K562 (cell line): Measurements from ENCODE around the gene TMEM14C. TPM values are rescaled to one million over a fixed set of nuclear protein-coding genes. Genes with fewer than 3 reads are reported as not detected.

Source experiments
- ATAC-seq: fragments of 200-7000 bp; cut with Tn5 transposase; 3 replicates; pipeline ENCODE4 v1.9.1; 2020; ENCODE audit warnings: moderate library complexity
- BruUV-seq: library from RNA; stranded (reverse); fragments of 400-500 nt; replicated peaks from 2 replicates; lab custom pipeline; 2021; lab: Mats Ljungman, UMichigan
- CTCF ChIA-PET: fragments of 300-600 bp; formaldehyde crosslinking; extraction: SDS; loops from one replicate; lab custom pipeline; 2021; ENCODE audit warnings: low intra/inter-chr PET ratio; lab: Yijun Ruan, JAX
- POLR2A ChIA-PET: fragments of 300-600, 350-650 bp; sonication (Branson Sonifier 250); formaldehyde crosslinking; extraction: SDS; loops from one replicate; lab custom pipeline; 2021; ENCODE audit warnings: antibody characterized with exemption, inconsistent platforms; lab: Yijun Ruan, JAX
- DNase-seq, 4 experiments: peaks; one replicate each; pipeline versions ENCODE4 v3.0.0 to v3.0.0-alpha.2; 2011 to 2018; ENCODE audit warnings: low spot score in 3 of 4, mixed read lengths in 3 of 4; ENCODE audit errors: extremely low read depth in 1 of 4
- FAIRE-seq: peaks from 2 replicates; lab custom pipeline; 2011; peaks lifted over from hg19 to GRCh38; lab: Jason Lieb, UNC
- H2AFZ ChIP-seq: 2 replicates; pipeline ENCODE4 v1.6.0; 2011; ENCODE audit warnings: low read depth, low read length, control low read depth, inconsistent platforms
- H3K27ac ChIP-seq: fragments of 200-600 bp; 3 replicates; pipeline ENCODE4 v1.8.0; 2011; ENCODE audit warnings: low read depth, mild to moderate bottlenecking, control low read depth, inconsistent platforms, low read length, moderate library complexity, mixed read lengths; ENCODE audit errors: extremely low read depth
- H3K27me3 ChIP-seq, 2 experiments: fragments of 300-600 bp in 1 of 2; 2 replicates in 1 of 2; 3 replicates in 1 of 2; pipeline versions ENCODE4 v1.6.0 to v1.8.0; 2011; ENCODE audit warnings: inconsistent platforms in 2 of 2, low read length in 2 of 2, mild to moderate bottlenecking in 1 of 2, mixed read lengths in 1 of 2, moderate library complexity in 1 of 2; ENCODE audit not compliant: control insufficient read depth in 2 of 2, insufficient read depth in 2 of 2
- H3K36me3 ChIP-seq: fragments of 300-600 bp; 3 replicates; pipeline ENCODE4 v1.8.0; 2011; ENCODE audit warnings: mild to moderate bottlenecking, low read length, inconsistent platforms; ENCODE audit not compliant: control insufficient read depth, insufficient read depth
- H3K4me1 ChIP-seq, 2 experiments: fragments of 200-600 bp in 1 of 2; replicated peaks in 1 of 2; 2 replicates in 1 of 2; 3 replicates in 1 of 2; pipeline versions ENCODE4 v1.5.1 to v1.8.0; 2011; ENCODE audit warnings: inconsistent platforms in 2 of 2, low read length in 2 of 2, mild to moderate bottlenecking in 1 of 2, mixed read lengths in 1 of 2, moderate library complexity in 1 of 2; ENCODE audit not compliant: control insufficient read depth in 2 of 2, insufficient read depth in 2 of 2
- H3K4me2 ChIP-seq: 2 replicates; pipeline ENCODE4 v1.6.1; 2011; ENCODE audit warnings: low read length, control low read depth, inconsistent platforms, mixed read lengths; ENCODE audit not compliant: insufficient read depth
- H3K4me3 ChIP-seq: fragments of 200-600 bp; sonication (generic), shearing (Covaris generic); 2 replicates; pipeline ENCODE4 v1.5.1; 2016; ENCODE audit warnings: control low read depth, inconsistent platforms
- H3K79me2 ChIP-seq: fragments of 200-600 bp; 3 replicates; pipeline ENCODE4 v1.8.0; 2011; ENCODE audit warnings: low read length, inconsistent platforms; ENCODE audit not compliant: control insufficient read depth, insufficient read depth
- H3K9ac ChIP-seq, 2 experiments: 2 replicates each; pipeline versions ENCODE4 v1.6.0 to v1.6.1; 2011; ENCODE audit warnings: low read depth in 2 of 2, low read length in 2 of 2, control low read depth in 1 of 2, inconsistent platforms in 1 of 2, mild to moderate bottlenecking in 1 of 2, mixed read lengths in 1 of 2; ENCODE audit not compliant: insufficient read depth in 1 of 2
- H3K9me1 ChIP-seq: one replicate; pipeline ENCODE4 v1.6.0; 2011; ENCODE audit warnings: inconsistent platforms, mild to moderate bottlenecking, low read length, moderate library complexity; ENCODE audit not compliant: control insufficient read depth, insufficient read depth
- H3K9me3 ChIP-seq: replicated peaks from 2 replicates; pipeline ENCODE4 v1.5.1; 2011; ENCODE audit warnings: low read depth, low read length, inconsistent platforms; ENCODE audit not compliant: control insufficient read depth, insufficient read depth
- H4K20me1 ChIP-seq: replicated peaks from 2 replicates; pipeline ENCODE4 v1.6.1; 2011; ENCODE audit warnings: low read length, inconsistent platforms, mixed read lengths; ENCODE audit not compliant: control insufficient read depth, insufficient read depth
- ARID3A ChIP-seq: IDR thresholded peaks from 2 replicates; pipeline ENCODE4 v1.6.1; 2012; ENCODE audit warnings: low read depth, low read length, improper control_type of control experiment, borderline replicate concordance
- POLR2B ChIP-seq: fragments of 450-650 bp; IDR thresholded peaks from 2 replicates; pipeline ENCODE4 v1.6.1; 2018; ENCODE audit warnings: low read depth; ENCODE audit not compliant: partially characterized antibody
- WGBS: fragments of 100-300 bp; shearing (Covaris generic); methylation state at CpG from one replicate; pipeline ENCODE4 v1.1.6; 2016; ENCODE audit warnings: low coverage, mixed read lengths; ENCODE audit not compliant: insufficient coverage; ENCODE audit errors: missing lambda C conversion rate; 5-methylcytosine and 5-hydroxymethylcytosine counted together
- in situ Hi-C: fragments of 300-500 bp; cut with MboI; formaldehyde crosslinking; loops from 4 replicates; pipeline ENCODE4 v1.15.0; 2018; ENCODE audit warnings: inconsistent platforms, mixed read lengths
- intact Hi-C: fragments of 100-400 bp; cut with micrococcal nuclease; formaldehyde crosslinking; loops from 2 replicates; pipeline ENCODE4 v1.14.2; 2022
- polyA plus RNA-seq, 8 experiments: library from polyadenylated mRNA; depleted of rRNA in 4 of 8; stranded (reverse) in 5 of 8; unstranded in 3 of 8; fragments of >200 nt; fragmentation: Nextera tagmentation in 2 of 8; fragmentation: Illumina TruSeq in 1 of 8; extraction: Ambion mirVana in 2 of 8; extraction: Trizol in 1 of 8; gene quantifications; 2 replicates each; pipeline versions ENCODE4 v1.2.1 to v1.2.3, GENCODE V29; 2011 to 2014; ENCODE audit warnings: inconsistent platforms in 1 of 8, missing spikeins in 1 of 8
- total RNA-seq, 7 experiments: library from RNA; depleted of rRNA in 6 of 7; stranded (reverse); fragments of >200 nt in 6 of 7; fragmentation: Illumina TruSeq in 2 of 7; extraction: Trizol in 2 of 7; gene quantifications; 2 replicates each; pipeline versions ENCODE4 v1.2.1 to v1.2.3, GENCODE V29; 2011 to 2021; ENCODE audit warnings: low replicate concordance in 1 of 7
- TF ChIP-seq, protein P1 (sequence below): sonication (generic); formaldehyde crosslinking; IDR thresholded peaks from 2 replicates; pipeline ENCODE4 v1.8.1; 2023; ENCODE audit warnings: mild to moderate bottlenecking, missing genetic modification reagents

The TMEM14C gene
- total and polyA plus RNA-seq, 9 of the 15 experiments (the other 6 are each of a cell fraction or from before 2014, with no cell fraction given): 151 to 496 (median 263) TPM

- WGBS: 60% methylated on average over 8 of the region's 8 CpGs
- FAIRE-seq (no peak), ATAC-seq (0 out of 3 replicates have a peak, but pooled peaks have one; percentile 26), DNase-seq (no peak)
- Histone ChIP-seq H3K4me3 (no peak overlapping the region), H3K27ac (no peak overlapping the region), H3K27me3 (no peaks in the 10 kb centered on the region), H3K4me1 (peaks cover 2 to 15% of the 10 kb centered on the region in 2 experiments; a peak in 3 of 5 replicates), H3K4me2 (no peak overlapping the region), H3K9me1 (no peaks in the 10 kb centered on the region), H4K20me1 (no peaks in the 10 kb centered on the region), H3K9ac (no peak overlapping the region), H3K36me3 (no peaks in the 10 kb centered on the region), H3K9me3 (no peaks in the 10 kb centered on the region), H3K79me2 (no peaks in the 10 kb centered on the region), H2AFZ (no peak overlapping the region)
- intact Hi-C loops: no loop called here
- TF ChIP-seq POLR2B (no peak), ARID3A (no peak)
- TF ChIP-seq, protein P1, sequence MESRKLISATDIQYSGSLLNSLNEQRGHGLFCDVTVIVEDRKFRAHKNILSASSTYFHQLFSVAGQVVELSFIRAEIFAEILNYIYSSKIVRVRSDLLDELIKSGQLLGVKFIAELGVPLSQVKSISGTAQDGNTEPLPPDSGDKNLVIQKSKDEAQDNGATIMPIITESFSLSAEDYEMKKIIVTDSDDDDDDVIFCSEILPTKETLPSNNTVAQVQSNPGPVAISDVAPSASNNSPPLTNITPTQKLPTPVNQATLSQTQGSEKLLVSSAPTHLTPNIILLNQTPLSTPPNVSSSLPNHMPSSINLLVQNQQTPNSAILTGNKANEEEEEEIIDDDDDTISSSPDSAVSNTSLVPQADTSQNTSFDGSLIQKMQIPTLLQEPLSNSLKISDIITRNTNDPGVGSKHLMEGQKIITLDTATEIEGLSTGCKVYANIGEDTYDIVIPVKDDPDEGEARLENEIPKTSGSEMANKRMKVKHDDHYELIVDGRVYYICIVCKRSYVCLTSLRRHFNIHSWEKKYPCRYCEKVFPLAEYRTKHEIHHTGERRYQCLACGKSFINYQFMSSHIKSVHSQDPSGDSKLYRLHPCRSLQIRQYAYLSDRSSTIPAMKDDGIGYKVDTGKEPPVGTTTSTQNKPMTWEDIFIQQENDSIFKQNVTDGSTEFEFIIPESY (CRISPR knock-in tag): peak; percentile 80
- BruUV-seq: no TSS peak
- in situ Hi-C loops: no loop called here
- CTCF ChIA-PET: no interaction called here
- POLR2A ChIA-PET: interaction anchor here (0.8 to 1.0 kb wide), 2 partner anchors 14 to 62 kb away, joined by 3 to 4 read pairs; no protein-coding TSS in a partner anchor
Measured at GRCh38 chr6:10686901-10687300, 36.0 kb upstream of the TMEM14C start.
